Tibial nerve (tissue), 4 donors: ENCODE results near the gene PPP1R16B. TPM values are rescaled to one million over a fixed set of nuclear protein-coding genes. Genes with fewer than 3 reads are reported as not detected.

Experiments used
- DNase-seq, 2 donors: peaks; one replicate each; pipeline ENCODE4 v3.0.0-alpha.2; 2019; ENCODE audit warnings: low spot score in 2 of 2
- H3K27ac ChIP-seq, 4 donors: fragments of 200-600 bp; sonication (generic) in 3 of 4; one replicate each; pipeline ENCODE4 v1.5.1; 2017 to 2019; ENCODE audit warnings: mild to moderate bottlenecking in 1 of 4
- H3K27me3 ChIP-seq, 2 donors: fragments of 200-600 bp; sonication (generic) in 1 of 2; one replicate each; pipeline versions ENCODE4 v1.5.1 to v1.6.0; 2017 to 2019
- H3K36me3 ChIP-seq, 3 donors: fragments of 200-600 bp; sonication (generic); one replicate each; pipeline ENCODE4 v1.5.1; 2018 to 2019
- H3K4me1 ChIP-seq, 4 donors: fragments of 200-600 bp; sonication (generic) in 3 of 4; one replicate each; pipeline ENCODE4 v1.5.1; 2017 to 2019
- H3K4me3 ChIP-seq, 4 donors: fragments of 200-600 bp; sonication (generic) in 3 of 4; one replicate each; pipeline ENCODE4 v1.5.1; 2017 to 2019; ENCODE audit warnings: mild to moderate bottlenecking in 1 of 4, moderate library complexity in 1 of 4
- H3K9me3 ChIP-seq, 4 donors: fragments of 200-600 bp; sonication (generic) in 3 of 4; one replicate each; pipeline ENCODE4 v1.5.1; 2017 to 2019
- CTCF ChIP-seq, 5 experiments: fragments of 200-600 bp in 3 of 5; fragments of 450-650 bp in 2 of 5; sonication (generic) in 3 of 5; IDR thresholded peaks; one replicate each; pipeline ENCODE4 v1.5.1; 2016 to 2019; ENCODE audit warnings: antibody characterized with exemption in 5 of 5, mild to moderate bottlenecking in 3 of 5, moderate library complexity in 2 of 5
- EP300 ChIP-seq, 2 donors: sonication (generic); formaldehyde crosslinking; IDR thresholded peaks; one replicate each; pipeline ENCODE4 v1.6.1; 2017; ENCODE audit warnings: antibody characterized with exemption in 2 of 2, mild to moderate bottlenecking in 1 of 2
- POLR2A ChIP-seq, 2 donors: fragments of 450-650 bp; IDR thresholded peaks; one replicate each; pipeline ENCODE4 v1.6.1; 2017; ENCODE audit warnings: antibody characterized with exemption in 2 of 2, mild to moderate bottlenecking in 2 of 2, moderate library complexity in 2 of 2
- WGBS, 2 donors: methylation state at CpG; one replicate each; pipeline ENCODE4 v1.1.5; 2018; 5-methylcytosine and 5-hydroxymethylcytosine counted together
- total RNA-seq, 4 donors: library from RNA; depleted of rRNA; stranded (reverse); fragments of >200 nt; gene quantifications; one replicate each; pipeline ENCODE4 v1.1.0, GENCODE V29; 2016

PPP1R16B gene
- total RNA-seq, 4 donors from 2014 or later, result 2.1 to 5.7 (median 4.6) TPM

GRCh38 chr20:38870733-38871559 lies 65.4 kb downstream of the PPP1R16B start:
- peaks cover 0 to 9% (median 0%) of the 10 kb centered on the region in 4 donors for H3K9me3 ChIP-seq
- H3K4me1 ChIP-seq, result peaks cover 0 to 28% (median 3%) of the 10 kb centered on the region in 4 donors
- no peak for DNase-seq
- TF ChIP-seq CTCF (IDR thresholded peaks at IDR 0.05), result no peak
- no peak for TF ChIP-seq EP300 (IDR thresholded peaks at IDR 0.05)
- TF ChIP-seq POLR2A (IDR thresholded peaks at IDR 0.05), result no peak
- WGBS, 2 donors, result 64% methylated on average over 11 to 12 of the region's 12 CpGs
- H3K27me3 ChIP-seq, result no peaks in the 10 kb centered on the region
- H3K27ac ChIP-seq, result peak overlapping the region in 1 of 4 donors; percentile 62
- no peaks in the 10 kb centered on the region for H3K36me3 ChIP-seq
- H3K4me3 ChIP-seq, result no peak overlapping the region

- Histone ChIP-seq H3K36me3 (no peaks in the 10 kb centered on the region), H3K27me3 (no peaks in the 10 kb centered on the region), H3K27ac (no peak overlapping the region), H3K4me3 (no peak overlapping the region), H3K9me3 (peaks cover 0 to 9% (median 0%) of the 10 kb centered on the region in 4 donors), H3K4me1 (peaks cover 0 to 28% (median 3%) of the 10 kb centered on the region in 4 donors)
- no peak for DNase-seq
- TF ChIP-seq POLR2A (IDR thresholded peaks at IDR 0.05), result no peak
- TF ChIP-seq CTCF (IDR thresholded peaks at IDR 0.05), result no peak
- TF ChIP-seq EP300 (IDR thresholded peaks at IDR 0.05), result no peak
- WGBS, 2 donors, result 46 to 51% methylated on average over 3 of the region's 3 CpGs
Observed at GRCh38 chr20:38871560-38871953, 66.1 kb downstream of the PPP1R16B start.

- Histone ChIP-seq H3K27me3 (no peaks in the 10 kb centered on the region), H3K4me1 (peaks cover 0 to 28% (median 3%) of the 10 kb centered on the region in 4 donors), H3K36me3 (no peaks in the 10 kb centered on the region), H3K27ac (peak overlapping the region in 1 of 4 donors; percentile 70), H3K4me3 (no peak overlapping the region), H3K9me3 (peaks cover 0 to 9% (median 0%) of the 10 kb centered on the region in 4 donors)
- no peak for DNase-seq
- 76 to 83% methylated on average over 7 of the region's 7 CpGs for WGBS, 2 donors
- TF ChIP-seq POLR2A (IDR thresholded peaks at IDR 0.05) (no peak), CTCF (IDR thresholded peaks at IDR 0.05) (no peak), EP300 (IDR thresholded peaks at IDR 0.05) (no peak)
Observed at GRCh38 chr20:38872036-38872435, 66.5 kb downstream of the PPP1R16B start.

DNA sequence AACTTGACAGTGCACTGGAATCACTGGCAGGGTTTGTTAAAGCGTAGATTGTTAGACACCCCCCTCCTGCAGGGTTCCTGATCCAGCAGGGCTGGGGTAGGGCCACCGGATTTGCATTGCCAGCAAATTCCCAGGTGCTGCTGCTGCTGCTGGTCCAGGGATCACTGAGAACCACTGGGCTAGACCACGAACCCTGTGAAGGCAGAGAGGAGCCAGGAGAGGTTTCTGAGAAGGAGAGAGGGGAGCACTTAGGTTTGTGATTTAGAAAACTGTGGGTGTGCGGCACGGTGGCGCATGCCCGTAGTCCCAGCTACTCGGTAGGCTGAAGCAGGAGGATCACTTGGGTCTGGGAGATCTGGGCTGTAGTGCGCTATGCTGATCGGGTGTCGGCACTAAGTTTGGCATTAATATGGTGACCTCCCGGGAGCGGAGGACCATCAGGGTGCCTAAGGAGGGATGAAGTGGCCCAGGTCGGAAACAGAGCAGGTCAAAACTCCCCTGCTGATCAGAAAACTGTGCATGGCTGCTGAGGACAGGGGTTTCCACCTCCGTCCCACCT lies 67.1 kb downstream of the PPP1R16B start:
- H3K27ac ChIP-seq, result peak overlapping the region in 1 of 4 donors; percentile 70
- peaks cover 0 to 11% (median 0%) of the 10 kb centered on the region in 4 donors for H3K9me3 ChIP-seq
- peaks cover 0 to 28% (median 3%) of the 10 kb centered on the region in 4 donors for H3K4me1 ChIP-seq
- H3K27me3 ChIP-seq, result no peaks in the 10 kb centered on the region
- TF ChIP-seq CTCF (IDR thresholded peaks at IDR 0.05) (no peak), EP300 (IDR thresholded peaks at IDR 0.05) (no peak), POLR2A (IDR thresholded peaks at IDR 0.05) (no peak)
- H3K4me3 ChIP-seq, result no peak overlapping the region
- H3K36me3 ChIP-seq, result no peaks in the 10 kb centered on the region
- WGBS, 2 donors, result 78 to 86% methylated on average over 15 of the region's 15 CpGs
- no peak for DNase-seq

GRCh38 chr20:38873050-38873581 lies 67.6 kb downstream of the PPP1R16B start:
- peaks cover 0 to 28% (median 3%) of the 10 kb centered on the region in 4 donors for H3K4me1 ChIP-seq
- TF ChIP-seq POLR2A (IDR thresholded peaks at IDR 0.05) (no peak), CTCF (IDR thresholded peaks at IDR 0.05) (no peak), EP300 (IDR thresholded peaks at IDR 0.05) (no peak)
- peak overlapping the region in 1 of 4 donors; percentile 70 for H3K27ac ChIP-seq
- no peak overlapping the region for H3K4me3 ChIP-seq
- WGBS, 2 donors, result 72% methylated on average over 12 of the region's 12 CpGs
- no peaks in the 10 kb centered on the region for H3K36me3 ChIP-seq
- DNase-seq, result no peak
- H3K27me3 ChIP-seq, result no peaks in the 10 kb centered on the region
- H3K9me3 ChIP-seq, result peaks cover 0 to 11% (median 0%) of the 10 kb centered on the region in 4 donors
